HEK293 (cell line): ENCODE results near the gene AGFG1.

Source experiments
- CTCF ChIA-PET: fragments of 350-600 bp; formaldehyde crosslinking; extraction: SDS; loops from one replicate; lab custom pipeline; 2021; ENCODE audit warnings: antibody characterized with exemption; lab: Yijun Ruan, JAX
- POLR2A ChIA-PET: fragments of 300-600 bp; formaldehyde crosslinking; extraction: SDS; loops from one replicate; lab custom pipeline; 2020; ENCODE audit warnings: antibody characterized with exemption, inconsistent platforms; lab: Yijun Ruan, JAX
- H3K27ac ChIP-seq: fragments of 200-500 bp; sonication (Bioruptor generic); 2 replicates; pipeline ENCODE4 v1.5.1; 2014; ENCODE audit warnings: low read depth, low read length, control low read depth, inconsistent platforms; ENCODE audit errors: extremely low read depth
- H3K36me3 ChIP-seq, 2 experiments: fragments of 200-500 bp in 1 of 2; sonication (Bioruptor generic) in 1 of 2; 1 replicate in 1 of 2; 2 replicates in 1 of 2; pipeline ENCODE4 v1.5.1; 2014 to 2017; ENCODE audit warnings: inconsistent platforms in 2 of 2, low read length in 2 of 2; ENCODE audit not compliant: control insufficient read depth in 2 of 2, insufficient read depth in 1 of 2
- H3K4me1 ChIP-seq: fragments of 200-500 bp; sonication (Bioruptor generic); 2 replicates; pipeline ENCODE4 v1.5.1; 2014; ENCODE audit warnings: mild to moderate bottlenecking, low read length, inconsistent platforms; ENCODE audit not compliant: control insufficient read depth, insufficient read depth
- H3K4me3 ChIP-seq: 2 replicates; pipeline ENCODE4 v1.5.1; 2011; ENCODE audit warnings: low read depth, mild to moderate bottlenecking, control low read depth, low read length, moderate library complexity
- H3K9me3 ChIP-seq: fragments of 200-500 bp; sonication (Bioruptor generic); 2 replicates; pipeline ENCODE4 v1.5.1; 2014; ENCODE audit warnings: low read depth, low read length, inconsistent platforms; ENCODE audit not compliant: control insufficient read depth, insufficient read depth
- HOXC10 ChIP-seq: sonication (generic); formaldehyde crosslinking; IDR thresholded peaks from 2 replicates; pipeline ENCODE4 v1.8.1; 2023; ENCODE audit warnings: mild to moderate bottlenecking, missing genetic modification reagents
- HOXD13 ChIP-seq: sonication (generic); formaldehyde crosslinking; IDR thresholded peaks from 2 replicates; pipeline ENCODE4 v1.8.0; 2022; ENCODE audit warnings: missing genetic modification reagents, borderline replicate concordance
- KLF17 ChIP-seq: fragments of 450-650 bp; formaldehyde crosslinking; IDR thresholded peaks from 2 replicates; pipeline ENCODE4 v1.5.1; 2016; ENCODE audit warnings: missing biosample characterization, missing genetic modification characterization
- KLF8 ChIP-seq: fragments of 450-650 bp; formaldehyde crosslinking; IDR thresholded peaks from 2 replicates; pipeline ENCODE4 v1.5.1; 2016; ENCODE audit warnings: missing biosample characterization, missing genetic modification characterization
- SP3 ChIP-seq: fragments of 450-650 bp; formaldehyde crosslinking; IDR thresholded peaks from 2 replicates; pipeline ENCODE4 v1.5.1; 2016; ENCODE audit warnings: missing biosample characterization, missing genetic modification characterization
- ZBTB21 ChIP-seq: fragments of 450-650 bp; formaldehyde crosslinking; IDR thresholded peaks from 2 replicates; pipeline ENCODE4 v1.5.1; 2017; ENCODE audit warnings: missing biosample characterization, missing genetic modification characterization
- ZNF148 ChIP-seq: fragments of 450-650 bp; formaldehyde crosslinking; IDR thresholded peaks from 2 replicates; pipeline ENCODE4 v1.5.0; 2017; ENCODE audit warnings: missing biosample characterization, missing genetic modification characterization, borderline replicate concordance
- ZNF211 ChIP-seq: fragments of 450-650 bp; formaldehyde crosslinking; IDR thresholded peaks from 2 replicates; pipeline ENCODE4 v1.5.1; 2016; ENCODE audit warnings: low read depth, missing biosample characterization, missing genetic modification characterization
- ZNF23 ChIP-seq: fragments of 450-650 bp; formaldehyde crosslinking; IDR thresholded peaks from 2 replicates; pipeline ENCODE4 v1.5.1; 2016; ENCODE audit warnings: missing biosample characterization, missing genetic modification characterization, borderline replicate concordance
- ZNF280C ChIP-seq: fragments of 450-650 bp; formaldehyde crosslinking; IDR thresholded peaks from 2 replicates; pipeline ENCODE4 v1.5.1; 2016; ENCODE audit warnings: missing biosample characterization, missing genetic modification characterization
- ZNF362 ChIP-seq: fragments of 450-650 bp; formaldehyde crosslinking; IDR thresholded peaks from 2 replicates; pipeline ENCODE4 v1.5.1; 2016; ENCODE audit warnings: missing biosample characterization, missing genetic modification characterization
- ZNF394 ChIP-seq: fragments of 450-650 bp; formaldehyde crosslinking; IDR thresholded peaks from 2 replicates; pipeline ENCODE4 v1.5.1; 2016; ENCODE audit warnings: missing biosample characterization, missing genetic modification characterization, mild to moderate bottlenecking, moderate library complexity, borderline replicate concordance
- ZNF449 ChIP-seq: fragments of 450-650 bp; formaldehyde crosslinking; IDR thresholded peaks from 2 replicates; pipeline ENCODE4 v1.5.1; 2017; ENCODE audit warnings: missing biosample characterization, mild to moderate bottlenecking, missing genetic modification characterization, moderate library complexity
- ZNF48 ChIP-seq: fragments of 450-650 bp; formaldehyde crosslinking; IDR thresholded peaks from 2 replicates; pipeline ENCODE4 v1.5.1; 2016; ENCODE audit warnings: missing biosample characterization, missing genetic modification characterization
- ZNF544 ChIP-seq: fragments of 450-650 bp; formaldehyde crosslinking; IDR thresholded peaks from 2 replicates; pipeline ENCODE4 v1.5.0; 2017; ENCODE audit warnings: missing biosample characterization, missing genetic modification characterization
- ZNF580 ChIP-seq: fragments of 450-650 bp; formaldehyde crosslinking; IDR thresholded peaks from 2 replicates; pipeline ENCODE4 v1.5.1; 2016; ENCODE audit warnings: missing biosample characterization, missing genetic modification characterization
- ZNF596 ChIP-seq: fragments of 450-650 bp; IDR thresholded peaks from 2 replicates; pipeline ENCODE4 v1.5.0; 2018; ENCODE audit warnings: missing biosample characterization, mild to moderate bottlenecking, missing genetic modification characterization, moderate library complexity
- ZNF610 ChIP-seq: fragments of 450-650 bp; formaldehyde crosslinking; IDR thresholded peaks from 2 replicates; pipeline ENCODE4 v1.5.1; 2016; ENCODE audit warnings: missing biosample characterization, missing genetic modification characterization, borderline replicate concordance
- ZNF76 ChIP-seq: fragments of 450-650 bp; formaldehyde crosslinking; IDR thresholded peaks from 2 replicates; pipeline ENCODE4; 2016; ENCODE audit warnings: low read depth, missing biosample characterization, missing genetic modification characterization, borderline replicate concordance
- ZNF843 ChIP-seq: fragments of 450-650 bp; formaldehyde crosslinking; IDR thresholded peaks from 2 replicates; pipeline ENCODE4 v1.5.1; 2016; ENCODE audit warnings: missing biosample characterization, missing genetic modification characterization

The AGFG1 gene

GRCh38 chr2:227423656-227424499, 48.1 kb upstream of the AGFG1 start:
- Histone ChIP-seq H3K4me1 (no peaks in the 10 kb centered on the region), H3K9me3 (no peaks in the 10 kb centered on the region), H3K4me3 (no peak overlapping the region), H3K27ac (no peak overlapping the region), H3K36me3 (no peaks in the 10 kb centered on the region)
- ChIA-PET POLR2A (no interaction called here), CTCF (interaction anchor here (0.6 kb wide), 1 partner anchor 554 kb away, joined by 3 read pairs; no protein-coding TSS in a partner anchor)
- TF ChIP-seq ZNF596: no peak
- no peak for TF ChIP-seq ZBTB21 (tag by site-specific recombination)
- no peak for TF ChIP-seq ZNF280C

- TF ChIP-seq ZNF362 (no peak), KLF17 (tag by site-specific recombination) (no peak), ZNF544 (tag by site-specific recombination) (no peak), ZNF394 (tag by site-specific recombination) (no peak), HOXC10 (no peak), ZNF211 (tag by site-specific recombination) (no peak), ZNF76 (tag by site-specific recombination) (no peak), SP3 (tag by site-specific recombination) (no peak), ZNF48 (tag by site-specific recombination) (no peak)
- POLR2A ChIA-PET: no interaction called here
- CTCF ChIA-PET: no interaction called here
- Histone ChIP-seq H3K4me3 (no peak overlapping the region), H3K36me3 (no peaks in the 10 kb centered on the region), H3K27ac (no peak overlapping the region), H3K4me1 (no peaks in the 10 kb centered on the region), H3K9me3 (no peaks in the 10 kb centered on the region)
Measured at GRCh38 chr2:227428731-227429285, 43.1 kb upstream of the AGFG1 start.

- ChIA-PET POLR2A (no interaction called here), CTCF (interaction anchor here (0.7 kb wide), 1 partner anchor 25 kb away, joined by 3 read pairs; no protein-coding TSS in a partner anchor)
- Histone ChIP-seq H3K4me1 (no peaks in the 10 kb centered on the region), H3K4me3 (no peak overlapping the region), H3K27ac (no peak overlapping the region), H3K9me3 (no peaks in the 10 kb centered on the region), H3K36me3 (no peaks in the 10 kb centered on the region)
- TF ChIP-seq ZNF610 (tag by site-specific recombination): no peak
- TF ChIP-seq KLF8 (tag by site-specific recombination): no peak
- no peak for TF ChIP-seq HOXD13 (CRISPR knock-in tag)
- TF ChIP-seq ZNF23 (tag by site-specific recombination): no peak
- TF ChIP-seq KLF17 (tag by site-specific recombination): no peak
- TF ChIP-seq ZNF449: no peak
- TF ChIP-seq ZNF580 (tag by site-specific recombination): no peak
- TF ChIP-seq ZNF148 (tag by site-specific recombination): no peak
- TF ChIP-seq ZNF843 (tag by site-specific recombination): no peak
Measured at GRCh38 chr2:227430639-227431038, 41.3 kb upstream of the AGFG1 start.
